GOT3 (cell line): Measurements from ENCODE around the gene INTS1.
"Not testable (repeated sequence)": the region's sequence is repeated elsewhere in the genome, so short reads cannot be mapped to it uniquely, and the experiment has no call there.

Source experiments
- DNase-seq: peaks from one replicate; lab custom pipeline; 2025; ENCODE audit warnings: mixed read lengths; lab: John Stamatoyannopoulos, UW

Gene INTS1

GRCh38 chr7:1445341-1445740, 58.8 kb downstream of the INTS1 start:
- DNase-seq, result no peak

GRCh38 chr7:1444925-1445322, 59.3 kb downstream of the INTS1 start:
- DNase-seq, result no peak

GRCh38 chr7:1444214-1444924, 59.8 kb downstream of the INTS1 start:
- no peak for DNase-seq

GRCh38 chr7:1443587-1444200, 60.5 kb downstream of the INTS1 start:
- not testable (repeated sequence) for DNase-seq

GRCh38 chr7:1442355-1443124, 61.6 kb downstream of the INTS1 start:
- DNase-seq, result no peak

GRCh38 chr7:1441615-1442354, 62.4 kb downstream of the INTS1 start:
- DNase-seq, result no peak

GRCh38 chr7:1440620-1441019, 63.6 kb downstream of the INTS1 start:
- no peak for DNase-seq

GRCh38 chr7:1439373-1440363, 64.5 kb downstream of the INTS1 start:
- DNase-seq, result no peak

- no peak for DNase-seq
These were observed 65.4 kb downstream of the INTS1 start for GRCh38 chr7:1438821-1439220.

GRCh38 chr7:1438208-1438607, 66.0 kb downstream of the INTS1 start:
- DNase-seq, result no peak

GRCh38 chr7:1437155-1437880, 66.9 kb downstream of the INTS1 start:
- no peak for DNase-seq

GRCh38 chr7:1436608-1437007, 67.6 kb downstream of the INTS1 start:
- DNase-seq, result no peak

GRCh38 chr7:1434891-1435670, 69.1 kb downstream of the INTS1 start:
- no peak for DNase-seq

- no peak for DNase-seq
These were observed 69.9 kb downstream of the INTS1 start for GRCh38 chr7:1434165-1434718.

GRCh38 chr7:1433128-1433920, 70.9 kb downstream of the INTS1 start:
- no peak for DNase-seq

GRCh38 chr7:1432411-1433082, 71.6 kb downstream of the INTS1 start:
- DNase-seq, result peak; percentile 53

GRCh38 chr7:1431634-1432380, 72.4 kb downstream of the INTS1 start:
- DNase-seq, result no peak
